HEK293 (cell line): ENCODE measurements around the gene FHIP1B.

ENCODE experiments used
- CTCF ChIA-PET: fragments of 350-600 bp; formaldehyde crosslinking; extraction: SDS; loops from one replicate; lab custom pipeline; 2021; ENCODE audit warnings: antibody characterized with exemption; lab: Yijun Ruan, JAX
- POLR2A ChIA-PET: fragments of 300-600 bp; formaldehyde crosslinking; extraction: SDS; loops from one replicate; lab custom pipeline; 2020; ENCODE audit warnings: antibody characterized with exemption, inconsistent platforms; lab: Yijun Ruan, JAX
- H3K27ac ChIP-seq: fragments of 200-500 bp; sonication (Bioruptor generic); 2 replicates; pipeline ENCODE4 v1.5.1; 2014; ENCODE audit warnings: low read depth, low read length, control low read depth, inconsistent platforms; ENCODE audit errors: extremely low read depth
- H3K36me3 ChIP-seq, 2 experiments: fragments of 200-500 bp in 1 of 2; sonication (Bioruptor generic) in 1 of 2; 1 replicate in 1 of 2; 2 replicates in 1 of 2; pipeline ENCODE4 v1.5.1; 2014 to 2017; ENCODE audit warnings: inconsistent platforms in 2 of 2, low read length in 2 of 2; ENCODE audit not compliant: control insufficient read depth in 2 of 2, insufficient read depth in 1 of 2
- H3K4me1 ChIP-seq: fragments of 200-500 bp; sonication (Bioruptor generic); 2 replicates; pipeline ENCODE4 v1.5.1; 2014; ENCODE audit warnings: mild to moderate bottlenecking, low read length, inconsistent platforms; ENCODE audit not compliant: control insufficient read depth, insufficient read depth
- H3K4me3 ChIP-seq: 2 replicates; pipeline ENCODE4 v1.5.1; 2011; ENCODE audit warnings: low read depth, mild to moderate bottlenecking, control low read depth, low read length, moderate library complexity
- H3K9me3 ChIP-seq: fragments of 200-500 bp; sonication (Bioruptor generic); 2 replicates; pipeline ENCODE4 v1.5.1; 2014; ENCODE audit warnings: low read depth, low read length, inconsistent platforms; ENCODE audit not compliant: control insufficient read depth, insufficient read depth
- ATF2 ChIP-seq: fragments of 450-650 bp; formaldehyde crosslinking; IDR thresholded peaks from 2 replicates; pipeline ENCODE4 v1.5.1; 2016; ENCODE audit warnings: missing biosample characterization, missing genetic modification characterization, low read depth
- BCL11B ChIP-seq: fragments of 450-650 bp; formaldehyde crosslinking; IDR thresholded peaks from 2 replicates; pipeline ENCODE4 v1.5.1; 2016; ENCODE audit warnings: low read depth, missing biosample characterization, missing genetic modification characterization
- CTCF ChIP-seq: fragments of 450-650 bp; formaldehyde crosslinking; IDR thresholded peaks from 2 replicates; pipeline ENCODE4 v1.5.1; 2016; ENCODE audit warnings: missing biosample characterization, missing genetic modification characterization
- GFI1B ChIP-seq: fragments of 450-650 bp; formaldehyde crosslinking; IDR thresholded peaks from 2 replicates; pipeline ENCODE4 v1.5.1; 2016; ENCODE audit warnings: missing biosample characterization, missing genetic modification characterization
- GLIS1 ChIP-seq: fragments of 450-650 bp; formaldehyde crosslinking; IDR thresholded peaks from 2 replicates; pipeline ENCODE4 v1.5.1; 2016; ENCODE audit warnings: missing biosample characterization, missing genetic modification characterization
- HOXC10 ChIP-seq: sonication (generic); formaldehyde crosslinking; IDR thresholded peaks from 2 replicates; pipeline ENCODE4 v1.8.1; 2023; ENCODE audit warnings: mild to moderate bottlenecking, missing genetic modification reagents
- OSR2 ChIP-seq: fragments of 450-650 bp; formaldehyde crosslinking; IDR thresholded peaks from 2 replicates; pipeline ENCODE4 v1.5.1; 2016; ENCODE audit warnings: missing biosample characterization, missing genetic modification characterization
- SP3 ChIP-seq: fragments of 450-650 bp; formaldehyde crosslinking; IDR thresholded peaks from 2 replicates; pipeline ENCODE4 v1.5.1; 2016; ENCODE audit warnings: missing biosample characterization, missing genetic modification characterization
- TRIM28 ChIP-seq: IDR thresholded peaks from 2 replicates; pipeline ENCODE4 v1.6.1; 2011; ENCODE audit warnings: low read length, control low read depth, borderline replicate concordance
- ZBTB17 ChIP-seq: fragments of 450-650 bp; formaldehyde crosslinking; IDR thresholded peaks from 2 replicates; pipeline ENCODE4 v1.5.1; 2016; ENCODE audit warnings: missing biosample characterization, missing genetic modification characterization
- ZBTB8A ChIP-seq: fragments of 450-650 bp; formaldehyde crosslinking; IDR thresholded peaks from 2 replicates; pipeline ENCODE4 v1.5.1; 2016; ENCODE audit warnings: missing biosample characterization, missing genetic modification characterization
- ZFP41 ChIP-seq: fragments of 450-650 bp; formaldehyde crosslinking; IDR thresholded peaks from 2 replicates; pipeline ENCODE4 v1.5.1; 2016; ENCODE audit warnings: missing biosample characterization, missing genetic modification characterization, borderline replicate concordance
- ZNF341 ChIP-seq: fragments of 450-650 bp; formaldehyde crosslinking; IDR thresholded peaks from 2 replicates; pipeline ENCODE4; 2016; ENCODE audit warnings: low read depth, missing biosample characterization, missing genetic modification characterization
- ZNF513 ChIP-seq: fragments of 450-650 bp; IDR thresholded peaks from 2 replicates; pipeline ENCODE4 v1.5.1; 2018; ENCODE audit warnings: missing biosample characterization, missing genetic modification characterization
- ZNF544 ChIP-seq: fragments of 450-650 bp; formaldehyde crosslinking; IDR thresholded peaks from 2 replicates; pipeline ENCODE4 v1.5.0; 2017; ENCODE audit warnings: missing biosample characterization, missing genetic modification characterization
- ZNF560 ChIP-seq: fragments of 450-650 bp; formaldehyde crosslinking; IDR thresholded peaks from 2 replicates; pipeline ENCODE4 v1.5.1; 2017; ENCODE audit warnings: missing biosample characterization, missing genetic modification characterization, borderline replicate concordance
- ZNF571 ChIP-seq: fragments of 450-650 bp; formaldehyde crosslinking; IDR thresholded peaks from 2 replicates; pipeline ENCODE4 v1.5.0; 2017; ENCODE audit warnings: missing biosample characterization, missing genetic modification characterization
- ZNF660 ChIP-seq: fragments of 450-650 bp; IDR thresholded peaks from 2 replicates; pipeline ENCODE4 v1.5.1; 2018; ENCODE audit warnings: missing biosample characterization, mild to moderate bottlenecking, missing genetic modification characterization
- ZNF785 ChIP-seq: fragments of 450-650 bp; formaldehyde crosslinking; IDR thresholded peaks from 2 replicates; pipeline ENCODE4 v1.5.1; 2016; ENCODE audit warnings: missing biosample characterization, missing genetic modification characterization
- ZNF791 ChIP-seq: fragments of 450-650 bp; formaldehyde crosslinking; IDR thresholded peaks from 2 replicates; pipeline ENCODE4 v1.5.1; 2016; ENCODE audit warnings: missing biosample characterization, missing genetic modification characterization
- ZNF830 ChIP-seq: fragments of 450-650 bp; IDR thresholded peaks from 2 replicates; pipeline ENCODE4 v1.5.0; 2018; ENCODE audit warnings: missing biosample characterization, missing genetic modification characterization, low read depth, mild to moderate bottlenecking, moderate library complexity

FHIP1B gene

GRCh38 chr11:6241316-6241715, 6.9 kb upstream of the FHIP1B start:
- H3K9me3 ChIP-seq, result no peaks in the 10 kb centered on the region
- CTCF ChIA-PET, result interaction anchor here (2.4 kb wide), 1 partner anchor 10 kb away, joined by 16 read pairs; no protein-coding TSS in a partner anchor
- no peaks in the 10 kb centered on the region for H3K36me3 ChIP-seq
- H3K27ac ChIP-seq, result no peak overlapping the region
- no peak overlapping the region for H3K4me3 ChIP-seq
- POLR2A ChIA-PET, result no interaction called here
- no peak for TF ChIP-seq GFI1B (tag by site-specific recombination)
- TF ChIP-seq ZFP41 (tag by site-specific recombination), result no peak
- TF ChIP-seq ATF2 (tag by site-specific recombination), result no peak
- TF ChIP-seq ZNF785 (tag by site-specific recombination), result no peak
- no peak for TF ChIP-seq ZNF571 (tag by site-specific recombination)
- TF ChIP-seq GLIS1 (tag by site-specific recombination), result no peak
- no peak for TF ChIP-seq OSR2
- TF ChIP-seq ZNF544 (tag by site-specific recombination), result no peak
- no peak for TF ChIP-seq ZNF560 (tag by site-specific recombination)
- no peak for TF ChIP-seq CTCF (tag by site-specific recombination)
- TF ChIP-seq ZNF660 (tag by site-specific recombination), result no peak
- no peak for TF ChIP-seq HOXC10 (CRISPR knock-in tag)
- TF ChIP-seq ZNF513, result no peak
- no peak for TF ChIP-seq ZNF791 (tag by site-specific recombination)
- no peak for TF ChIP-seq ZNF830
- TF ChIP-seq ZBTB17 (tag by site-specific recombination), result no peak
- TF ChIP-seq, all 188 proteins: peak for 0
- no peaks in the 10 kb centered on the region for H3K4me1 ChIP-seq

- no peaks in the 10 kb centered on the region for H3K4me1 ChIP-seq
- H3K27ac ChIP-seq, result no peak overlapping the region
- POLR2A ChIA-PET, result no interaction called here
- no peak for TF ChIP-seq BCL11B (tag by site-specific recombination)
- no peak for TF ChIP-seq TRIM28
- no peak for TF ChIP-seq ZBTB8A (tag by site-specific recombination)
- no peaks in the 10 kb centered on the region for H3K9me3 ChIP-seq
- no peaks in the 10 kb centered on the region for H3K36me3 ChIP-seq
- H3K4me3 ChIP-seq, result no peak overlapping the region
- CTCF ChIA-PET, result interaction anchor here (2.4 kb wide), 1 partner anchor 11 kb away, joined by 16 read pairs; no protein-coding TSS in a partner anchor
Measured at GRCh38 chr11:6240781-6241180, 6.3 kb upstream of the FHIP1B start.

- CTCF ChIA-PET, result interaction anchor here (0.6 kb wide), 1 partner anchor 11 kb away, joined by 3 read pairs; no protein-coding TSS in a partner anchor
Measured at GRCh38 chr11:6240139-6240538, 5.7 kb upstream of the FHIP1B start.

More at GRCh38 chr11:6240139-6240538, 5.7 kb upstream of the FHIP1B start:
- Histone ChIP-seq H3K36me3 (no peaks in the 10 kb centered on the region), H3K27ac (no peak overlapping the region), H3K9me3 (no peaks in the 10 kb centered on the region), H3K4me3 (no peak overlapping the region), H3K4me1 (no peaks in the 10 kb centered on the region)
- POLR2A ChIA-PET, result no interaction called here
- TF ChIP-seq SP3 (tag by site-specific recombination), result no peak
- no peak for TF ChIP-seq ZNF341 (tag by site-specific recombination)
